MM.1S (cell line): ENCODE data around the gene NLRP3.

Experiments
- EZH2 ChIP-seq: fragments of 300-600 bp; sonication (generic); optimal IDR thresholded peaks from 2 replicates; pipeline ENCODE3; 2017; ENCODE audit warnings: low read depth, mild to moderate bottlenecking, antibody characterized with exemption, low read length, mixed read lengths
- TF ChIP-seq, protein P1 (sequence below): fragments of 300-600 bp; sonication (generic); IDR thresholded peaks from 2 replicates; pipeline ENCODE4 v1.5.1; 2016; ENCODE audit warnings: antibody characterized with exemption, low read length, mixed read lengths

DNA sequence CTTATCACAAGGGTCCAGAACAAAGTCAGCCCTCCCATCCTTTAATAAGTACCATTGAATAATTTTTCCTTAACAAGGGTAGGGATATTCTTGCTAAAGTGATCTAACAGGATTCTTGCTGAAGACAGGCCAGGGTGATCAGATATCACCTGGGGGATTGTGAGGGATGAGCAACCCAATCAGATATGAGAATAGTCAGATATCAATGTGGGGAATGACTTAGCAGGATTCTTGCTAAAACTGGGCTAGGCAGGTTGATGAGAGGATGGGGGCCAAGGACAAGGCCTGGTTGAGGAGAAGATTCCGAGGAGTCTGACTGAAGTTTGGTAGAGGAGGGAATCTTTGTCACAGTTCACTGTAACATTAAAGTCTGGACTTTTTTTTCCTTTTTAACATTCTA, 23.9 kb upstream of the NLRP3 start:
- TF ChIP-seq, protein P1, sequence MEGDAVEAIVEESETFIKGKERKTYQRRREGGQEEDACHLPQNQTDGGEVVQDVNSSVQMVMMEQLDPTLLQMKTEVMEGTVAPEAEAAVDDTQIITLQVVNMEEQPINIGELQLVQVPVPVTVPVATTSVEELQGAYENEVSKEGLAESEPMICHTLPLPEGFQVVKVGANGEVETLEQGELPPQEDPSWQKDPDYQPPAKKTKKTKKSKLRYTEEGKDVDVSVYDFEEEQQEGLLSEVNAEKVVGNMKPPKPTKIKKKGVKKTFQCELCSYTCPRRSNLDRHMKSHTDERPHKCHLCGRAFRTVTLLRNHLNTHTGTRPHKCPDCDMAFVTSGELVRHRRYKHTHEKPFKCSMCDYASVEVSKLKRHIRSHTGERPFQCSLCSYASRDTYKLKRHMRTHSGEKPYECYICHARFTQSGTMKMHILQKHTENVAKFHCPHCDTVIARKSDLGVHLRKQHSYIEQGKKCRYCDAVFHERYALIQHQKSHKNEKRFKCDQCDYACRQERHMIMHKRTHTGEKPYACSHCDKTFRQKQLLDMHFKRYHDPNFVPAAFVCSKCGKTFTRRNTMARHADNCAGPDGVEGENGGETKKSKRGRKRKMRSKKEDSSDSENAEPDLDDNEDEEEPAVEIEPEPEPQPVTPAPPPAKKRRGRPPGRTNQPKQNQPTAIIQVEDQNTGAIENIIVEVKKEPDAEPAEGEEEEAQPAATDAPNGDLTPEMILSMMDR = no peak
- no peak for TF ChIP-seq EZH2
